ENCODE results near the gene CD99L2. TPM values are rescaled to one million over a fixed set of nuclear protein-coding genes. Genes with fewer than 3 reads are reported as not detected.

The CD99L2 gene, protein sequence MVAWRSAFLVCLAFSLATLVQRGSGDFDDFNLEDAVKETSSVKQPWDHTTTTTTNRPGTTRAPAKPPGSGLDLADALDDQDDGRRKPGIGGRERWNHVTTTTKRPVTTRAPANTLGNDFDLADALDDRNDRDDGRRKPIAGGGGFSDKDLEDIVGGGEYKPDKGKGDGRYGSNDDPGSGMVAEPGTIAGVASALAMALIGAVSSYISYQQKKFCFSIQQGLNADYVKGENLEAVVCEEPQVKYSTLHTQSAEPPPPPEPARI
- 40.5 TPM for polyA plus RNA-seq (2013, experiment 1 of 2)
- polyA plus RNA-seq (2013, experiment 2 of 2): 41.4 TPM

DNA sequence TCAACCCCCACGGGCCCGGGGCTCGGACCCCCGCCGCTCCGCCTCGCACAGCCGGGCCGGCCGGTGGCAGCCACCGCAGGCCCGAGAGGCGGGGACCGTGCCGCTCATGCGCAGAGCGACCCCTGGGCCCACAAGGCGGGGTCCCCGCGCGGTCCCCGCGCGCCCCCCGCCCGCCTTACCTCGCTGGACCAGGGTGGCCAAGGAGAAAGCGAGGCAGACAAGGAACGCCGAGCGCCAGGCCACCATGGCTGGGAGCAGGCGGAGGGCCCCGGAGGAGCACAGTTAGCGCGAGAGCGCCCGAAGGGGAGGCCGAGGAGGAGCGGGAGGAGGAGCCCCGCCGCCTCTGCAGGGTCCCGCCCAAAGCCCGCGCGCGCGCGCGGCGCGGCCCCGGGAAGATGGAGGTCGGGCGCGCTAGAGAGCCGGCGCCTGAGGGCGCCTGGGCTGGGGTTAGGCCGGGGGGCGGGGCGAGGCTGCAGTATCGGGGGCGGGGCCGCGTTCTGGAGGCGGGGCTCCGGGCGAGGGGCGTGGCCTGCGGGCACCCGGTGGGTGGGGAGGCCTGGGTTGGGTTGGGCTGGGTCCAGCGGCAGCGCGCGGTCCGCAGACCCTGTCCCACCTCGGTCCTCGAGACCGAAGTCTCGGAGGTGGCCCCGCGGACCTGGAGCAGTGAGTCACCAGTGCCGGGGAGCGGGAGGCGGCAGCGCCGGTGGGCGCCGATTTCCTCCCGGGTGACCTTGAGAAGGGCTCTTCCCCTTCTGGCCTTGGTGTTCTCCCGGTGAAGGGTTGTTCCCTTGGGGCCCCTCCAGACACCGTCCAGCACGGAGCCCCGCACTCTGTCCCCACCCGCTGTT is at the start of gene CD99L2:
Gene CD99L2 (minus strand): TSS at position 326 of the 848 bp plus-strand sequence. CDS start 80 bp downstream, at position 246.
- peak within 1 kb of the TSS; percentile 88 for H3K9ac ChIP-seq (ENCODE audit: low read length)
- H2AK5ac ChIP-seq (ENCODE audit: low read length, severe bottlenecking): no peak within 1 kb of the TSS
- H3K27me3 ChIP-seq (ENCODE audit: control insufficient read depth in 1 of 2, insufficient read depth in 1 of 2, low read length in 2 of 2): peaks cover 0 to 8% of the 10 kb centered on the region in 2 experiments
- H2BK5ac ChIP-seq (ENCODE audit: low read depth, low read length, poor library complexity, severe bottlenecking): no peak within 1 kb of the TSS
- no peak within 1 kb of the TSS for H2BK12ac ChIP-seq (ENCODE audit: low read length in 2 of 2)
- H3K14ac ChIP-seq (ENCODE audit: low read length in 2 of 2): no peak within 1 kb of the TSS
- H2BK15ac ChIP-seq (ENCODE audit: low read depth, poor library complexity, severe bottlenecking): peak within 1 kb of the TSS; percentile 83
- H4K91ac ChIP-seq (ENCODE audit: low read length): peak within 1 kb of the TSS; percentile 27
- peak within 1 kb of the TSS; percentile 54 for H4K8ac ChIP-seq (ENCODE audit: low read length)
- 0% methylated on average over 17 of the region's 95 CpGs for WGBS
- peaks cover 2% of the 10 kb centered on the region for H3K79me1 ChIP-seq (replicated peaks; ENCODE audit: low read length, poor library complexity, severe bottlenecking)
- peak within 1 kb of the TSS; percentile 72 to 80 for H3K4me3 ChIP-seq (ENCODE audit: insufficient read depth in 1 of 2, low read depth in 1 of 2, low read length in 2 of 2)
- no peak within 1 kb of the TSS for H3K23ac ChIP-seq (ENCODE audit: low read length in 2 of 2)
- H3K4me2 ChIP-seq (ENCODE audit: low read length, poor library complexity, severe bottlenecking): peak within 1 kb of the TSS; percentile 83
- peaks cover 2% of the 10 kb centered on the region for H3K4me1 ChIP-seq (ENCODE audit: control insufficient read depth, insufficient read depth, low read depth, low read length)
- H3K36me3 ChIP-seq (ENCODE audit: control insufficient read depth in 1 of 2, insufficient read depth in 2 of 2, low read depth in 1 of 2, low read length in 2 of 2): no peaks in the 10 kb centered on the region
- no peaks in the 10 kb centered on the region for H3K9me3 ChIP-seq (ENCODE audit: control insufficient read depth, low read length)
- H3K4ac ChIP-seq (ENCODE audit: low read depth in 1 of 2, low read length in 2 of 2): peak within 1 kb of the TSS in 1 of 2 experiments; percentile 51
- peak; percentile 84 for DNase-seq
- H2BK120ac ChIP-seq (ENCODE audit: low read depth, low read length): peak within 1 kb of the TSS; percentile 34
- H3K18ac ChIP-seq (ENCODE audit: low read depth in 1 of 2, low read length in 2 of 2): peak within 1 kb of the TSS; percentile 43 to 66
- peak within 1 kb of the TSS; percentile 51 for H2AFZ ChIP-seq (ENCODE audit: low read depth, low read length)
- no peak within 1 kb of the TSS for H3K27ac ChIP-seq (ENCODE audit: low read length, poor library complexity, severe bottlenecking)

- Histone ChIP-seq H3K27ac (ENCODE audit: low read length, poor library complexity, severe bottlenecking) (no peak overlapping the region), H3K23ac (ENCODE audit: low read length in 2 of 2) (no peak overlapping the region), H4K8ac (ENCODE audit: low read length) (no peak overlapping the region), H3K27me3 (ENCODE audit: control insufficient read depth in 1 of 2, insufficient read depth in 1 of 2, low read length in 2 of 2) (peaks cover 0 to 29% of the 10 kb centered on the region in 2 experiments), H2AK5ac (ENCODE audit: low read length, severe bottlenecking) (no peak overlapping the region), H3K79me1 (replicated peaks; ENCODE audit: low read length, poor library complexity, severe bottlenecking) (no peaks in the 10 kb centered on the region), H3K36me3 (ENCODE audit: control insufficient read depth in 1 of 2, insufficient read depth in 2 of 2, low read depth in 1 of 2, low read length in 2 of 2) (no peaks in the 10 kb centered on the region), H2BK15ac (ENCODE audit: low read depth, poor library complexity, severe bottlenecking) (no peak overlapping the region), H2BK5ac (ENCODE audit: low read depth, low read length, poor library complexity, severe bottlenecking) (no peak overlapping the region), H3K18ac (ENCODE audit: low read depth in 1 of 2, low read length in 2 of 2) (no peak overlapping the region), H3K4me1 (ENCODE audit: control insufficient read depth, insufficient read depth, low read depth, low read length) (no peaks in the 10 kb centered on the region), H3K4ac (ENCODE audit: low read depth in 1 of 2, low read length in 2 of 2) (no peak overlapping the region), H2BK12ac (ENCODE audit: low read length in 2 of 2) (no peak overlapping the region), H3K4me2 (ENCODE audit: low read length, poor library complexity, severe bottlenecking) (no peak overlapping the region), H3K9ac (ENCODE audit: low read length) (no peak overlapping the region), H2BK120ac (ENCODE audit: low read depth, low read length) (no peak overlapping the region), H3K14ac (ENCODE audit: low read length in 2 of 2) (no peak overlapping the region), H3K4me3 (ENCODE audit: insufficient read depth in 1 of 2, low read depth in 1 of 2, low read length in 2 of 2) (no peak overlapping the region), H2AFZ (ENCODE audit: low read depth, low read length) (no peak overlapping the region), H3K9me3 (ENCODE audit: control insufficient read depth, low read length) (peaks cover 2% of the 10 kb centered on the region), H4K91ac (ENCODE audit: low read length) (no peak overlapping the region)
- no peak for DNase-seq
- WGBS: 73% methylated on average over 2 of the region's 3 CpGs
Measured at GRCh38 chrX:150944233-150944632, 45.8 kb upstream of the CD99L2 start.

DNA sequence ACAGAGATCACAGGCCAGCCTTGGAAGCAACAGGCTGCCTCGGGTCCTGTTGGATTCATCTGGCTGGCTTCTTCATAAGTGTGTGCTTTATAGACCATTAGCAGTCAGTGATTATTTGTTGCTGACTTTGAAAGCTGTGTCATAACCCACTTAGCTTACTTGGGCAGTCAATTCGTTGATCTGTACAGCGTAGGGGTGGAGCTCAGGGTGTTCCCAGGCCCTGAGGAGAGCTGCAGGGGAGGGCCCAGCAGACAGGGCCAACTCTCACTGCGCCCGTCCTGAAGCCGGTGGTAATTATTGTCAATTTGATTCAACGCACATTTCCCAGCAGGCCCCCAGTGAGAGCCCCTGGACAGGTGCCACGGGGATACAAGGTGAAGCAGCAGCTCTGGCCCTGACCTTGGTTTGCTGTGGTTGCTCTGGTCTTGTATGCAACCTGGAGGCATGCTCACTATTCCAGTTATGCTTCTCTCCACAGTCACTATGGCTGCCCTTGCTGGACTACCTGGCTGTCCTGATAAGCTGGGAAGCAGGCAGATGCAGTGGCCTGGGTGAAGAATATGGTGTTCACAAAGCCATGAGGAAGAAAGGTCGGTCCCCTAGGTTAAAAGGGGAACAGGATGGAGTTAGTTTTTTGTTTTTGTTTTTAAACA is 44.6 kb upstream of the CD99L2 start:
- DNase-seq: no peak
- H3K18ac ChIP-seq (ENCODE audit: low read depth in 1 of 2, low read length in 2 of 2): no peak overlapping the region
- H2BK5ac ChIP-seq (ENCODE audit: low read depth, low read length, poor library complexity, severe bottlenecking): no peak overlapping the region
- H4K8ac ChIP-seq (ENCODE audit: low read length): no peak overlapping the region
- no peak overlapping the region for H3K4me2 ChIP-seq (ENCODE audit: low read length, poor library complexity, severe bottlenecking)
- H3K14ac ChIP-seq (ENCODE audit: low read length in 2 of 2): no peak overlapping the region
- WGBS: 57% methylated on average over 7 of the region's 9 CpGs
- no peak overlapping the region for H3K23ac ChIP-seq (ENCODE audit: low read length in 2 of 2)
- no peak overlapping the region for H2AK5ac ChIP-seq (ENCODE audit: low read length, severe bottlenecking)
- no peaks in the 10 kb centered on the region for H3K4me1 ChIP-seq (ENCODE audit: control insufficient read depth, insufficient read depth, low read depth, low read length)
- no peak overlapping the region for H4K91ac ChIP-seq (ENCODE audit: low read length)
- H3K27ac ChIP-seq (ENCODE audit: low read length, poor library complexity, severe bottlenecking): no peak overlapping the region
- no peak overlapping the region for H3K4ac ChIP-seq (ENCODE audit: low read depth in 1 of 2, low read length in 2 of 2)
- peaks cover 0 to 29% of the 10 kb centered on the region in 2 experiments for H3K27me3 ChIP-seq (ENCODE audit: control insufficient read depth in 1 of 2, insufficient read depth in 1 of 2, low read length in 2 of 2)
- no peaks in the 10 kb centered on the region for H3K79me1 ChIP-seq (replicated peaks; ENCODE audit: low read length, poor library complexity, severe bottlenecking)
- H3K36me3 ChIP-seq (ENCODE audit: control insufficient read depth in 1 of 2, insufficient read depth in 2 of 2, low read depth in 1 of 2, low read length in 2 of 2): no peaks in the 10 kb centered on the region
- H3K9ac ChIP-seq (ENCODE audit: low read length): no peak overlapping the region
- no peak overlapping the region for H2BK120ac ChIP-seq (ENCODE audit: low read depth, low read length)
- no peak overlapping the region for H3K4me3 ChIP-seq (ENCODE audit: insufficient read depth in 1 of 2, low read depth in 1 of 2, low read length in 2 of 2)
- no peak overlapping the region for H2AFZ ChIP-seq (ENCODE audit: low read depth, low read length)
- H2BK15ac ChIP-seq (ENCODE audit: low read depth, poor library complexity, severe bottlenecking): no peak overlapping the region
- H2BK12ac ChIP-seq (ENCODE audit: low read length in 2 of 2): no peak overlapping the region
- H3K9me3 ChIP-seq (ENCODE audit: control insufficient read depth, low read length): peaks cover 2% of the 10 kb centered on the region

- Histone ChIP-seq H3K4me2 (ENCODE audit: low read length, poor library complexity, severe bottlenecking) (no peak overlapping the region), H3K18ac (ENCODE audit: low read depth in 1 of 2, low read length in 2 of 2) (no peak overlapping the region), H2BK5ac (ENCODE audit: low read depth, low read length, poor library complexity, severe bottlenecking) (no peak overlapping the region), H3K27me3 (ENCODE audit: control insufficient read depth in 1 of 2, insufficient read depth in 1 of 2, low read length in 2 of 2) (peaks cover 0 to 14% of the 10 kb centered on the region in 2 experiments), H4K8ac (ENCODE audit: low read length) (no peak overlapping the region), H2BK120ac (ENCODE audit: low read depth, low read length) (no peak overlapping the region), H2BK15ac (ENCODE audit: low read depth, poor library complexity, severe bottlenecking) (no peak overlapping the region), H3K79me1 (replicated peaks; ENCODE audit: low read length, poor library complexity, severe bottlenecking) (no peaks in the 10 kb centered on the region), H3K27ac (ENCODE audit: low read length, poor library complexity, severe bottlenecking) (no peak overlapping the region), H3K4ac (ENCODE audit: low read depth in 1 of 2, low read length in 2 of 2) (no peak overlapping the region), H3K4me1 (ENCODE audit: control insufficient read depth, insufficient read depth, low read depth, low read length) (no peaks in the 10 kb centered on the region), H3K9ac (ENCODE audit: low read length) (no peak overlapping the region), H3K4me3 (ENCODE audit: insufficient read depth in 1 of 2, low read depth in 1 of 2, low read length in 2 of 2) (no peak overlapping the region), H3K14ac (ENCODE audit: low read length in 2 of 2) (no peak overlapping the region), H3K36me3 (ENCODE audit: control insufficient read depth in 1 of 2, insufficient read depth in 2 of 2, low read depth in 1 of 2, low read length in 2 of 2) (no peaks in the 10 kb centered on the region), H3K23ac (ENCODE audit: low read length in 2 of 2) (no peak overlapping the region), H2AFZ (ENCODE audit: low read depth, low read length) (no peak overlapping the region), H2BK12ac (ENCODE audit: low read length in 2 of 2) (no peak overlapping the region), H2AK5ac (ENCODE audit: low read length, severe bottlenecking) (no peak overlapping the region), H3K9me3 (ENCODE audit: control insufficient read depth, low read length) (peaks cover 2% of the 10 kb centered on the region), H4K91ac (ENCODE audit: low read length) (no peak overlapping the region)
- WGBS: 48% methylated on average over 2 of the region's 2 CpGs
- DNase-seq: no peak
Measured at GRCh38 chrX:150941580-150941979, 43.1 kb upstream of the CD99L2 start.

Data from mesenchymal stem cell (in vitro differentiated cells and primary cell).